ENCODE data around the gene ADAMTS2. TPM values are rescaled to one million over a fixed set of nuclear protein-coding genes. Genes with fewer than 3 reads are reported as not detected.
A peak's percentile ranks its signal among the peaks of the same experiment; 100 is the strongest.
"Not testable (repeated sequence)": the region's sequence is repeated elsewhere in the genome, so short reads cannot be mapped to it uniquely, and the experiment has no call there.

Gene ADAMTS2
- total and polyA plus RNA-seq, 2 donors (not counting 1 experiment from before 2014, with no cell fraction given): 16.2 to 70.2 TPM

- no peak for TF ChIP-seq EZH2 (IDR thresholded peaks at IDR 0.05; ENCODE audit: low read length, missing control alignments)
- TF ChIP-seq, protein P1, sequence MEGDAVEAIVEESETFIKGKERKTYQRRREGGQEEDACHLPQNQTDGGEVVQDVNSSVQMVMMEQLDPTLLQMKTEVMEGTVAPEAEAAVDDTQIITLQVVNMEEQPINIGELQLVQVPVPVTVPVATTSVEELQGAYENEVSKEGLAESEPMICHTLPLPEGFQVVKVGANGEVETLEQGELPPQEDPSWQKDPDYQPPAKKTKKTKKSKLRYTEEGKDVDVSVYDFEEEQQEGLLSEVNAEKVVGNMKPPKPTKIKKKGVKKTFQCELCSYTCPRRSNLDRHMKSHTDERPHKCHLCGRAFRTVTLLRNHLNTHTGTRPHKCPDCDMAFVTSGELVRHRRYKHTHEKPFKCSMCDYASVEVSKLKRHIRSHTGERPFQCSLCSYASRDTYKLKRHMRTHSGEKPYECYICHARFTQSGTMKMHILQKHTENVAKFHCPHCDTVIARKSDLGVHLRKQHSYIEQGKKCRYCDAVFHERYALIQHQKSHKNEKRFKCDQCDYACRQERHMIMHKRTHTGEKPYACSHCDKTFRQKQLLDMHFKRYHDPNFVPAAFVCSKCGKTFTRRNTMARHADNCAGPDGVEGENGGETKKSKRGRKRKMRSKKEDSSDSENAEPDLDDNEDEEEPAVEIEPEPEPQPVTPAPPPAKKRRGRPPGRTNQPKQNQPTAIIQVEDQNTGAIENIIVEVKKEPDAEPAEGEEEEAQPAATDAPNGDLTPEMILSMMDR (conservative IDR thresholded peaks at IDR 0.05 in 1 of 2, IDR thresholded peaks at IDR 0.05 in 1 of 2; ENCODE audit: low read depth in 1 of 2, low read length in 2 of 2): no peak
- Histone ChIP-seq H3K4me3 (replicated peaks in 1 of 4; ENCODE audit: control extremely low read depth in 1 of 4, insufficient read depth in 1 of 4, low read depth in 3 of 4, low read length in 4 of 4) (no peak overlapping the region), H3K4me1 (ENCODE audit: control insufficient read depth, extremely low read depth, insufficient read depth, low read length) (peaks cover 5% of the 10 kb centered on the region), H3K79me2 (ENCODE audit: control insufficient read depth, insufficient read depth, low read length) (peaks cover 11% of the 10 kb centered on the region), H3K9ac (ENCODE audit: insufficient read depth, low read length) (no peak overlapping the region), H3K27me3 (ENCODE audit: control insufficient read depth, insufficient read depth, low read length) (no peaks in the 10 kb centered on the region), H3K36me3 (ENCODE audit: control insufficient read depth, insufficient read depth, low read length) (no peaks in the 10 kb centered on the region), H3K27ac (ENCODE audit: insufficient read depth, low read length) (no peak overlapping the region), H2AFZ (ENCODE audit: low read length) (no peak overlapping the region), H3K9me3 (ENCODE audit: control insufficient read depth, insufficient read depth, low read depth, low read length) (no peaks in the 10 kb centered on the region), H4K20me1 (ENCODE audit: control insufficient read depth, extremely low read depth, insufficient read depth, low read length) (no peaks in the 10 kb centered on the region), H3K4me2 (ENCODE audit: extremely low read depth, insufficient read depth, low read length) (no peak overlapping the region)
- no peak for DNase-seq (ENCODE audit: low read depth in 2 of 2)
These were observed 57.0 kb downstream of the ADAMTS2 start for GRCh38 chr5:179288101-179288808.

- DNase-seq (ENCODE audit: low read depth in 2 of 2): no peak
- H3K4me1 ChIP-seq (ENCODE audit: control insufficient read depth, extremely low read depth, insufficient read depth, low read length): peaks cover 5% of the 10 kb centered on the region
- H3K4me2 ChIP-seq (ENCODE audit: extremely low read depth, insufficient read depth, low read length): no peak overlapping the region
- H3K9ac ChIP-seq (ENCODE audit: insufficient read depth, low read length): no peak overlapping the region
- no peak overlapping the region for H3K4me3 ChIP-seq (replicated peaks in 1 of 4; ENCODE audit: control extremely low read depth in 1 of 4, insufficient read depth in 1 of 4, low read depth in 3 of 4, low read length in 4 of 4)
- H2AFZ ChIP-seq (ENCODE audit: low read length): no peak overlapping the region
- no peak overlapping the region for H3K27ac ChIP-seq (ENCODE audit: insufficient read depth, low read length)
- H3K27me3 ChIP-seq (ENCODE audit: control insufficient read depth, insufficient read depth, low read length): no peaks in the 10 kb centered on the region
- H4K20me1 ChIP-seq (ENCODE audit: control insufficient read depth, extremely low read depth, insufficient read depth, low read length): no peaks in the 10 kb centered on the region
- no peaks in the 10 kb centered on the region for H3K36me3 ChIP-seq (ENCODE audit: control insufficient read depth, insufficient read depth, low read length)
- no peaks in the 10 kb centered on the region for H3K9me3 ChIP-seq (ENCODE audit: control insufficient read depth, insufficient read depth, low read depth, low read length)
- no peak for TF ChIP-seq EZH2 (IDR thresholded peaks at IDR 0.05; ENCODE audit: low read length, missing control alignments)
- TF ChIP-seq, protein P1 (conservative IDR thresholded peaks at IDR 0.05 in 1 of 2, IDR thresholded peaks at IDR 0.05 in 1 of 2; ENCODE audit: low read depth in 1 of 2, low read length in 2 of 2): no peak
- H3K79me2 ChIP-seq (ENCODE audit: control insufficient read depth, insufficient read depth, low read length): peaks cover 9% of the 10 kb centered on the region
These were observed 57.6 kb downstream of the ADAMTS2 start for GRCh38 chr5:179287631-179288030.

DNA sequence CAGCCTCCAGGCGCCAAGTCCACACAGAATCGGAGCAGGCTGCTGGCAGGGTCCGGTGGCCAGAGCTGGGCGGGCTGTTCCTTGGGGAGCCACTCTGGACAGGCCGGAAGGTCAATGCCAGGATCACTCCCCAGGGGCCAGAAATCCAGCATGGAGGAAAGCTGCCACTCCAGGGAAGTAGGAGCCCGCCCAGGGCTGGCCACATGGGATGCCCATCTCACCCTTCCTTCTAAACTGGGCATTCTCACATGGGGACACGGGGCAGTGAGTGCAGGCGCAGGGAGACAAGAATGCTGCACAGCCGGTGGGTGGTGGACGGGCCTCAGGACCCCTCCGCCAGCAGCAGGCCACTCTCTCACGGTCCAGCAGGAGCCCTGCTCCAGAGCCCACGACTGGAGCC is 58.2 kb downstream of the ADAMTS2 start:
- Histone ChIP-seq H2AFZ (ENCODE audit: low read length) (no peak overlapping the region), H3K79me2 (ENCODE audit: control insufficient read depth, insufficient read depth, low read length) (peaks cover 9% of the 10 kb centered on the region), H3K27me3 (ENCODE audit: control insufficient read depth, insufficient read depth, low read length) (no peaks in the 10 kb centered on the region), H3K4me2 (ENCODE audit: extremely low read depth, insufficient read depth, low read length) (no peak overlapping the region), H3K27ac (ENCODE audit: insufficient read depth, low read length) (no peak overlapping the region), H3K9me3 (ENCODE audit: control insufficient read depth, insufficient read depth, low read depth, low read length) (no peaks in the 10 kb centered on the region), H4K20me1 (ENCODE audit: control insufficient read depth, extremely low read depth, insufficient read depth, low read length) (no peaks in the 10 kb centered on the region), H3K4me1 (ENCODE audit: control insufficient read depth, extremely low read depth, insufficient read depth, low read length) (peaks cover 5% of the 10 kb centered on the region), H3K36me3 (ENCODE audit: control insufficient read depth, insufficient read depth, low read length) (no peaks in the 10 kb centered on the region), H3K9ac (ENCODE audit: insufficient read depth, low read length) (no peak overlapping the region), H3K4me3 (replicated peaks in 1 of 4; ENCODE audit: control extremely low read depth in 1 of 4, insufficient read depth in 1 of 4, low read depth in 3 of 4, low read length in 4 of 4) (no peak overlapping the region)
- no peak for TF ChIP-seq EZH2 (IDR thresholded peaks at IDR 0.05; ENCODE audit: low read length, missing control alignments)
- TF ChIP-seq, protein P1 (conservative IDR thresholded peaks at IDR 0.05 in 1 of 2, IDR thresholded peaks at IDR 0.05 in 1 of 2; ENCODE audit: low read depth in 1 of 2, low read length in 2 of 2): no peak
- no peak for DNase-seq (ENCODE audit: low read depth in 2 of 2)

DNA sequence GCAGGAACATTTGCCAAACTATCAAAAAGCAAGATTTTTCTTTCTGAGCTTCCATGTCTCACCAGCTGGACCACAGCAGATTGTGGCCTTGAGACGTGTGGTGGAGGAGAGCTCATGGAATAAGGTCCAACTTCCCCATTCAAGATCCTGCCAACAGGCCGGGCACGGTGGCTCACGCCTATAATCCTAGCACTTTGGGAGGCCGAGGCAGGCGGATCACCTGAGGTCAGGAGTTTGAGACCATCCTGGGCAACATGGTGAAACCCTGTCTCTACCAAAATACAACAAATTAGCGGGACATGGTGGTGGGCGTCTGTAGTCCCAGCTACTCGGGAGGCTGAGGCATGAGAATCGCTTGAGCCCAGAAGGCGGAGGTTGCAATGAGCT is 59.5 kb downstream of the ADAMTS2 start:
- H3K4me3 ChIP-seq (replicated peaks in 1 of 4; ENCODE audit: control extremely low read depth in 1 of 4, insufficient read depth in 1 of 4, low read depth in 3 of 4, low read length in 4 of 4); H3K36me3 ChIP-seq (ENCODE audit: control insufficient read depth, insufficient read depth, low read length); H2AFZ ChIP-seq (ENCODE audit: low read length); DNase-seq (ENCODE audit: low read depth in 2 of 2); H3K9me3 ChIP-seq (ENCODE audit: control insufficient read depth, insufficient read depth, low read depth, low read length); H3K27me3 ChIP-seq (ENCODE audit: control insufficient read depth, insufficient read depth, low read length); H3K4me1 ChIP-seq (ENCODE audit: control insufficient read depth, extremely low read depth, insufficient read depth, low read length); H3K79me2 ChIP-seq (ENCODE audit: control insufficient read depth, insufficient read depth, low read length); H4K20me1 ChIP-seq (ENCODE audit: control insufficient read depth, extremely low read depth, insufficient read depth, low read length): not testable (repeated sequence)
- H3K27ac ChIP-seq (ENCODE audit: insufficient read depth, low read length): peak overlapping the region; percentile 65
- H3K4me2 ChIP-seq (ENCODE audit: extremely low read depth, insufficient read depth, low read length): peak overlapping the region; percentile 42
- H3K9ac ChIP-seq (ENCODE audit: insufficient read depth, low read length): peak overlapping the region; percentile 6
